Osteocyte (in vitro differentiated cells): ENCODE measurements around the gene NELFE. TPM values are rescaled to one million over a fixed set of nuclear protein-coding genes. Genes with fewer than 3 reads are reported as not detected.

Experiments
- DNase-seq: peaks from one replicate; pipeline ENCODE4 v3.0.0; 2021; ENCODE audit warnings: mixed read lengths; ENCODE audit not compliant: unreplicated experiment; ENCODE audit errors: extremely low spot score
- H3K27ac Mint-ChIP-seq: one replicate; pipeline ENCODE4 v1.8.0; 2021; ENCODE audit warnings: mild to moderate bottlenecking, mixed read lengths; ENCODE audit not compliant: unreplicated experiment
- H3K27me3 Mint-ChIP-seq: one replicate; pipeline ENCODE4 v1.8.0; 2021; ENCODE audit warnings: mixed read lengths; ENCODE audit not compliant: unreplicated experiment
- H3K36me3 Mint-ChIP-seq: one replicate; pipeline ENCODE4 v1.8.0; 2021; ENCODE audit warnings: mixed read lengths; ENCODE audit not compliant: unreplicated experiment
- H3K4me1 Mint-ChIP-seq: one replicate; pipeline ENCODE4 v1.8.0; 2021; ENCODE audit warnings: mixed read lengths; ENCODE audit not compliant: unreplicated experiment
- H3K4me3 Mint-ChIP-seq: one replicate; pipeline ENCODE4 v1.8.0; 2021; ENCODE audit warnings: mild to moderate bottlenecking, moderate library complexity, mixed read lengths; ENCODE audit not compliant: unreplicated experiment
- H3K9me3 Mint-ChIP-seq: one replicate; pipeline ENCODE4 v1.8.0; 2021; ENCODE audit warnings: mixed read lengths; ENCODE audit not compliant: unreplicated experiment
- total RNA-seq: library from RNA; stranded (reverse); gene quantifications from 2 replicates; pipeline ENCODE4 v1.2.1, GENCODE V29; 2021
- TF ChIP-seq, protein P1 (sequence below): fragments of 200-600 bp; sonication (generic); IDR thresholded peaks from 2 replicates; pipeline ENCODE4 v1.5.0; 2021; ENCODE audit warnings: antibody characterized with exemption, mild to moderate bottlenecking, moderate library complexity

NELFE gene
- total RNA-seq, 1 donor from 2014 or later, result 66.8 TPM

DNA sequence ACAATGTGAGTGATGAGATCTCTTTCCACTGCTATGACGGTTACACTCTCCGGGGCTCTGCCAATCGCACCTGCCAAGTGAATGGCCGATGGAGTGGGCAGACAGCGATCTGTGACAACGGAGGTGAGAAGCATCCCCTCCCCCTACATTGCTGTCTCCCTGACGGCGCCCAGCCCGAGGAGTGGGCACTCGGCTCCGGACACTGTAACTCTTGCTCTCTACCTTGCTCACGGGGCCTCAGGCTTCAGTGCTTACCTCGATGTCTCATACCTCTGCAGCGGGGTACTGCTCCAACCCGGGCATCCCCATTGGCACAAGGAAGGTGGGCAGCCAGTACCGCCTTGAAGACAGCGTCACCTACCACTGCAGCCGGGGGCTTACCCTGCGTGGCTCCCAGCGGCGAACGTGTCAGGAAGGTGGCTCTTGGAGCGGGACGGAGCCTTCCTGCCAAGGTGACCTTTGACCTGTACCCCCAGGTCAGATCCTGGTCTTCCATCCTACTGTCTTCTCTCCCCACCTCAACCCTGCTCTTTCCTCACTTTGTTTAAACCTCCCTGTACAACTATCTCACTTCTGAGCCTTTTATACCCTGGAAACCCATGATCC lies 11.6 kb downstream of the NELFE start:
- Mint-ChIP-seq H3K36me3 (peaks cover 5% of the 10 kb centered on the region), H3K4me1 (peaks cover 17% of the 10 kb centered on the region), H3K4me3 (no peak overlapping the region), H3K9me3 (no peaks in the 10 kb centered on the region), H3K27me3 (peaks cover 5% of the 10 kb centered on the region), H3K27ac (no peak overlapping the region)
- TF ChIP-seq, protein P1, sequence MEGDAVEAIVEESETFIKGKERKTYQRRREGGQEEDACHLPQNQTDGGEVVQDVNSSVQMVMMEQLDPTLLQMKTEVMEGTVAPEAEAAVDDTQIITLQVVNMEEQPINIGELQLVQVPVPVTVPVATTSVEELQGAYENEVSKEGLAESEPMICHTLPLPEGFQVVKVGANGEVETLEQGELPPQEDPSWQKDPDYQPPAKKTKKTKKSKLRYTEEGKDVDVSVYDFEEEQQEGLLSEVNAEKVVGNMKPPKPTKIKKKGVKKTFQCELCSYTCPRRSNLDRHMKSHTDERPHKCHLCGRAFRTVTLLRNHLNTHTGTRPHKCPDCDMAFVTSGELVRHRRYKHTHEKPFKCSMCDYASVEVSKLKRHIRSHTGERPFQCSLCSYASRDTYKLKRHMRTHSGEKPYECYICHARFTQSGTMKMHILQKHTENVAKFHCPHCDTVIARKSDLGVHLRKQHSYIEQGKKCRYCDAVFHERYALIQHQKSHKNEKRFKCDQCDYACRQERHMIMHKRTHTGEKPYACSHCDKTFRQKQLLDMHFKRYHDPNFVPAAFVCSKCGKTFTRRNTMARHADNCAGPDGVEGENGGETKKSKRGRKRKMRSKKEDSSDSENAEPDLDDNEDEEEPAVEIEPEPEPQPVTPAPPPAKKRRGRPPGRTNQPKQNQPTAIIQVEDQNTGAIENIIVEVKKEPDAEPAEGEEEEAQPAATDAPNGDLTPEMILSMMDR, result no peak
- no peak for DNase-seq

DNA sequence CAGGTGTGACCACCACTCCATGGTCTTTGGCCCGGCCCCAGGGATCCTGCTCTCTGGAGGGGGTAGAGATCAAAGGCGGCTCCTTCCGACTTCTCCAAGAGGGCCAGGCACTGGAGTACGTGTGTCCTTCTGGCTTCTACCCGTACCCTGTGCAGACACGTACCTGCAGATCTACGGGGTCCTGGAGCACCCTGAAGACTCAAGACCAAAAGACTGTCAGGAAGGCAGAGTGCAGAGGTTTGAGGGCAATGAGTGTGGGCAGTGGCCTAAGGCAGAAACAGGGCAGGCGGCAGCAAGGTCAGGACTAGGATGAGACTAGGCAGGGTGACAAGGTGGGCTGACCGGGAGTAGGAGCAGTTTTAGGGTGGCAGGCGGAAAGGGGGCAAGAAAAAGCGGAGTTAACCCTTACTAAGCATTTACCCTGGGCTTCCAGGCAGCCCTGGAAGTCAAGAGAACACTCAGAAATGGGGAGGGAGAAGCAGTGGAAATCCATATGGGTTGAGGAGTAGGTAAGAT lies 12.3 kb downstream of the NELFE start:
- DNase-seq, result no peak
- H3K9me3 Mint-ChIP-seq, result no peaks in the 10 kb centered on the region
- H3K4me1 Mint-ChIP-seq, result peaks cover 17% of the 10 kb centered on the region
- H3K4me3 Mint-ChIP-seq, result no peak overlapping the region
- peaks cover 5% of the 10 kb centered on the region for H3K27me3 Mint-ChIP-seq
- TF ChIP-seq, protein P1, result no peak
- peak overlapping the region; percentile 31 for H3K27ac Mint-ChIP-seq
- H3K36me3 Mint-ChIP-seq, result peaks cover 5% of the 10 kb centered on the region

DNA sequence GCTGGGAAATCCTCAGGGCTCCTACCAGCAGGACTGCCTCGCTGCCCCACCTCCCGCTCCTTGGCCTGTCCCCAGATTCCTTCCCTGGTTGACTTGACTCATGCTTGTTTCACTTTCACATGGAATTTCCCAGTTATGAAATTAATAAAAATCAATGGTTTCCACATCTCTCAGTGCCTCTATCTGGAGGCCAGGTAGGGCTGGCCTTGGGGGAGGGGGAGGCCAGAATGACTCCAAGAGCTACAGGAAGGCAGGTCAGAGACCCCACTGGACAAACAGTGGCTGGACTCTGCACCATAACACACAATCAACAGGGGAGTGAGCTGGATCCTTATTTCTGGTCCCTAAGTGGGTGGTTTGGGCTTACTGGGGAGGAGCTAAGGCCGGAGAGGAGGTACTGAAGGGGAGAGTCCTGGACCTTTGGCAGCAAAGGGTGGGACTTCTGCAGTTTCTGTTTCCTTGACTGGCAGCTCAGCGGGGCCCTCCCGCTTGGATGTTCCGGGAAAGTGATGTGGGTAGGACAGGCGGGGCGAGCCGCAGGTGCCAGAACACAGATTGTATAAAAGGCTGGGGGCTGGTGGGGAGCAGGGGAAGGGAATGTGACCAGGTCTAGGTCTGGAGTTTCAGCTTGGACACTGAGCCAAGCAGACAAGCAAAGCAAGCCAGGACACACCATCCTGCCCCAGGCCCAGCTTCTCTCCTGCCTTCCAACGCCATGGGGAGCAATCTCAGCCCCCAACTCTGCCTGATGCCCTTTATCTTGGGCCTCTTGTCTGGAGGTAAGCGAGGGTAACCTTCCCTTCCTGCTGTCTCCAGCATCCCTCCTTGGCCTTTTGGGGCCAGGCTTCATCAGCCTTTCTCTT lies 13.0 kb downstream of the NELFE start, which contains the start of gene CFB:
CFB (plus strand) TSS at position 589 of the 863 bp plus-strand sequence; CDS start at position 716, 127 bp downstream.
- peak within 1 kb of the TSS; percentile 90 for H3K27ac Mint-ChIP-seq
- no peaks in the 10 kb centered on the region for H3K9me3 Mint-ChIP-seq
- peaks cover 2% of the 10 kb centered on the region for H3K36me3 Mint-ChIP-seq
- H3K4me1 Mint-ChIP-seq, result peaks cover 22% of the 10 kb centered on the region
- TF ChIP-seq, protein P1, result no peak
- H3K4me3 Mint-ChIP-seq, result peak within 1 kb of the TSS; percentile 27
- no peak for DNase-seq
- peaks cover 5% of the 10 kb centered on the region for H3K27me3 Mint-ChIP-seq

DNA sequence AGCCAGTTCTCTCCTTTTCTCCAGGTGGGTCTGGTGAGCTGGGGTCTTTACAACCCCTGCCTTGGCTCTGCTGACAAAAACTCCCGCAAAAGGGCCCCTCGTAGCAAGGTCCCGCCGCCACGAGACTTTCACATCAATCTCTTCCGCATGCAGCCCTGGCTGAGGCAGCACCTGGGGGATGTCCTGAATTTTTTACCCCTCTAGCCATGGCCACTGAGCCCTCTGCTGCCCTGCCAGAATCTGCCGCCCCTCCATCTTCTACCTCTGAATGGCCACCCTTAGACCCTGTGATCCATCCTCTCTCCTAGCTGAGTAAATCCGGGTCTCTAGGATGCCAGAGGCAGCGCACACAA lies 13.6 kb downstream of the NELFE start:
- DNase-seq, result no peak
- no peaks in the 10 kb centered on the region for H3K36me3 Mint-ChIP-seq
- no peak overlapping the region for H3K4me3 Mint-ChIP-seq
- TF ChIP-seq, protein P1, result no peak
- peaks cover 5% of the 10 kb centered on the region for H3K27me3 Mint-ChIP-seq
- H3K4me1 Mint-ChIP-seq, result peaks cover 28% of the 10 kb centered on the region
- H3K27ac Mint-ChIP-seq, result peak overlapping the region; percentile 90
- H3K9me3 Mint-ChIP-seq, result no peaks in the 10 kb centered on the region

DNA sequence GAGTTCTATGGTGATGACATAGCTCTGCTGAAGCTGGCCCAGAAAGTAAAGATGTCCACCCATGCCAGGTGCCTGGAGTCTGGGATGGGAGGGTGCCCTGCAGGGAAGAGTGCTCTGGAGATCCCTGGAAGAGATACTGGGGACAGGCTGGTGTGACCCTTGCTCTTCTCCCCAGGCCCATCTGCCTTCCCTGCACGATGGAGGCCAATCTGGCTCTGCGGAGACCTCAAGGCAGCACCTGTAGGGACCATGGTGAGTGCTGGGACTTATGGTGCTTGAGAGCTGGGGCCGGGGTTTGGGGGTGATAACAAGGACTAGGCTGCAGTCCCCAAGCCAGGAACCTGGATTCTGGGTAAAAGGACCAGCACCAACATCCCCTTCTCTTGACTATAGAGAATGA lies 15.0 kb downstream of the NELFE start:
- peaks cover 5% of the 10 kb centered on the region for H3K27me3 Mint-ChIP-seq
- TF ChIP-seq, protein P1, result no peak
- H3K36me3 Mint-ChIP-seq, result no peaks in the 10 kb centered on the region
- H3K4me1 Mint-ChIP-seq, result peaks cover 30% of the 10 kb centered on the region
- H3K9me3 Mint-ChIP-seq, result no peaks in the 10 kb centered on the region
- no peak overlapping the region for H3K27ac Mint-ChIP-seq
- no peak overlapping the region for H3K4me3 Mint-ChIP-seq
- no peak for DNase-seq
